Fibroblast of the conjunctiva (primary cell): ENCODE results near the gene CNKSR2.

Experiments used
- DNase-seq: peaks from one replicate; pipeline ENCODE4 v3.0.0-alpha.2; 2010; ENCODE audit warnings: low read depth

The CNKSR2 gene

DNA sequence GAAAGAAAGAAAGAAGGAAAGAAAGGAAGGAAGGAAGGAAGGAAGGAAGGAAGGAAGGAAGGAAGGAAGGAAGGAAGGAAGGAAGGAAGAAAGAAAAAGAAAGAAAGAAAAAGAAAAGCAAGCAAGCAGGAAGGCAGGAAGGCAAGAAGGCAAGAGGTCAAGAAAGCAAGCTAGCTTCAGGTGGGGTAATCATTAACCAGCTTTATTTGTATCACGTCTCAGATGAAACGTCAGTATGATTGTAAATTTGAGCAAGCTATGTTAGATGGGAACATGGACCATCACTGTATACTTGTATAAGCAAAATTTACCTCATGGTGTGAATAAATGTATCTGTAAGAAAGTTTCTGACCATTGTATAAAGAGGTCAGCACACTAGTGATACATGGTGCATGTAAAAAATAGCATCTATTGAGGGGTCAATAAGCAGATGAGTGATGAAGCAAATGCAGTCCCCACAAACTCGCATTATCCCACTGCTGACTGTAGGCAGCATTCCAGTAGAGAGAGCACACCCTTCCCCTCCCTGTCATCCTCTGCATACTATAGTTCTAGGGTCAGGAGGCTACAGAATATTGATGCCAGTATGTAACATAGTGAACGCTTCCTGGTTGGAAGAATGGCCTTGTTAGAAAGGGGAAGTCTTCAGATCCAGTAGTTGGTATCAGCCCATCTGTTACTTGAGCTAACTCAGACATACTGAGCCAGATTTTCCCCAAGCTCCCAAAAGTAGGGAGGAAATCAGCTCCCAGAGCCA lies 300.4 kb downstream of the CNKSR2 start:
- no peak for DNase-seq

DNA sequence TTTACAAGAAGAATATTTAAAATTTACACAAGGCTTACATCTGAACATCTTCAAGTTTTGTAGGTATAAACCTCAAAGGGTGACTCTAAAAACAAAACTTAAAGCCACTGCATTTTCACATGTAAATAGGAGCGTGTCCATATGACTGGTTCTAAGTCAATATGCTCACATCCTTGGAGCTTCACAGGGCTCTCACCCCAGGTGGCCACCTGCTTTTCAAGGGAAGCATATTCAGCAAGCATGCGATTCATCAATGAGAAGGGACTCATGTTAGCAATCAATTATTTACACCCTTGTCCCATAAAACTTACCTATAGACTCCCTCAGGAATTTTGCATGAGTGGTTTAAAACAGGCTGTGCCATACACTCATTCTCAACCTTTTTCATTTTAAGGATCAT lies 301.7 kb downstream of the CNKSR2 start:
- no peak for DNase-seq

DNA sequence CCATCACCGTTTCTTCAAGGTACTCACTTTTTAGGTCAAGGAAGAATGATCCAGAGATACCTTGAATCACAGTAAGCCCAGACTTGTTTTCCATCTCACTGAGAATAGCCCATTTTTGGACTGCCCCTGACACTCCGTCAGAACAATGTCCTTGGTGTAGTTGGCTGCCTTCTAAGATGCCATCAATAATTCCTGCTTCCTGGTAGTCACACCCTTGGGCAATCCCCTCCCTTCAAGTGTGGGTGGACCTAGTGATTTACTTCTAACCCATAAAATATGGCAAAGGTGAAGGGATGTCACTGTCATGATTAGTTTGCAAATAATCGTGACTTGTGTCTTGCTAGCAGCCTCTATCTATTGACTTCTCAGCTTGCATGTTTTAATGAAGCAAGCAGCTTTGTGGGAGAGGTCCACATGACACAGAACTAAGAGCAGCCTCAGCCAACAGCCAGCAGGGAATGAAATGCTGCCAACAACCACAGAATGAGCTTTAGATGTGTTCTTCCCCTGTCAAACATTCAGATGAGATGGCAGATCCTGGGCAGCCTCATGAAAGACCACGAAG lies 303.9 kb downstream of the CNKSR2 start:
- no peak for DNase-seq

DNA sequence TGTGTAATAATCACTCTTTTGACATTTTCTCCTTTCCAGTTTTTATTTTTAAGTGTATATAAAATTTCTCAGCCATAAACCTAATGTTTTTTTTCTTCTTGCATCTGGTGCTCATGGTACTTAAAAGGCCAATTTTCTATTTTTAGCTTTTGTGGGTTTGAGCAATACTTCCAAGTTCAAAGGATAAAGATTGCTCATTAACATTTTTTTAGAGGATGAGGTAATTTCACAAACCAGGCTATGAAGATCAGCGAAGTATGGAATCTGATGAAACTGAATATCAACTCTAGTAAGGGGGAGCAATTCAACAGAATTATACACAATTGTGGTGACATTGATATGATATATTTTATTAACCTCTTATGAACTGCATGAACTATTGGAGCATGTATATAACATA lies 309.7 kb downstream of the CNKSR2 start:
- DNase-seq, result no peak

DNA sequence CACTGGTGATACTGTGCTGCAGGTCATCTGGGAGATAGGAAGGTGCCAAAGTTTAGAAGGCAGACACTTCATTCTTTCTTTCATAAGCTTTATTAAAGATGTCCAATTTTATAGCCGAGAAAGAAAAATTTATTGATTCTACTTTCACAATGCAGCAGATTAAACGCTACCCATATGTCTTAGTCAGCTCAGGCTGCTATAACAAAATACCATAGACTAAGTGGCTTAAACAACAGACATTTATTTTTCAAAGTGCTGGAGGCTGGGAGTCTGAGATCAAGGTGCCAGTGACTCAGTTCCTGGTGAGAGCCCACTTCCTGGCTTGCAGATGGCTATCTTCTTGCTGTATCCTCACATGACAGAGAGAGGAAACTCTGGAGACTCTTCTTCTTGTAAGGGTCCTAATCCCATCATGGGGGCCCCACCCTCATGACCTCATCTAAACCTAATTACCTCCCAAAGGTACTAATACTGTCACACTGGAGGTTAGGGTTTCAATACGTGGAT lies 317.3 kb downstream of the CNKSR2 start:
- DNase-seq, result no peak

DNA sequence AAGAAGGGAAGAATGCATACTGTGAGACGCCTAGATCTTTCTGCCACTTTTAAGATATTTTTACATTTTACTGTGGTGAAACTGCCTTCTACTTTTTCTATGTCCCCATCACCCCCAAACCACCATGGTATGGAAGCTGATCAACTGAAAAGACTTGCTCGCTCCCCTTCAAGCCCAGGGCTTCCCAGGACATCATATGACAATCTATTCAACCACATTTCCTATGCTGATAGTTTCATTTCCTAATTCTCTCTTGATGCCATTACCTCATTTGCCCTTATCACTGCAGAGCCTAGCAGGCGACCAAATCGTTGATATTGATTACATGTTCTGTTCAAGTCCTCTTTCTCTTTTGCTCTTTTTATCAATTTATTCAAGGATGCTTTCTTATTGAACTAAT lies 324.1 kb downstream of the CNKSR2 start:
- DNase-seq, result no peak

DNA sequence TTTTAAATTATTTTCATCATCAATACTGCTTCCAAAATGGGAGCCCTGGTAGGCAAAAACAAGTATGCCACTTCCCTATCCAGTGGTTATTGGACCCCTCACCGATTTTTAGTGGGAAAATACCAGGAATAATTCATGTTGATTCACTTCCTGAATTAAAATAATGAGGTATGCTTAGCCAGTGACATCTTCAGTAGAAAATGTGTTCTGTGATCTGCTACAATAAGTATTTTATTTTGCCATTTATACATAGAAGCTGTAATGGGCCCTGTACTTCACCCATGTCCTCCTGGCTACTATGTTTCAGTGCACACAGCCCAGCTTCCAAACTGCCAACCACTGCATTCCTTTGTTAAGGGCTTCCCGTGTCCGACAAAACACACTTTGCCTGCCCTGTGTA lies 324.9 kb downstream of the CNKSR2 start:
- no peak for DNase-seq

DNA sequence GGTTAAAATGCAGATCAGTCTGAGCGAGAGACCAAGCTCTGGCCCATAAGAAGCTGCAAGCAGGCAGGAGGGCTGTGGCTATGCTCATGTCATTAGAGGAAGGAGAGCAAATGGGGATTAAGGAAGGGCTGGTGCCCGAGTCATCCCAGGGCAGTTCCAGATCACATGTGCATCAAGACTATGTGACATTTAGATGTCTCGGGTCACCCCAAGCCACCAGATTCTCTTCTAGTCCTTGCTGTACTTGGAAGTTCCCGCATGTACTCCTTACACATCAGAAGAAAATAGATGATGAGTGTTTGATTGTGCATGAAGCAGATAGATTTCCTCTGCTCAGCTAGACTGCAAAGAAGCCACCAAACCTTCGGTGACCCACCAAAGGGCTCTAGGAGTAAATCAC lies 326.1 kb downstream of the CNKSR2 start:
- no peak for DNase-seq

DNA sequence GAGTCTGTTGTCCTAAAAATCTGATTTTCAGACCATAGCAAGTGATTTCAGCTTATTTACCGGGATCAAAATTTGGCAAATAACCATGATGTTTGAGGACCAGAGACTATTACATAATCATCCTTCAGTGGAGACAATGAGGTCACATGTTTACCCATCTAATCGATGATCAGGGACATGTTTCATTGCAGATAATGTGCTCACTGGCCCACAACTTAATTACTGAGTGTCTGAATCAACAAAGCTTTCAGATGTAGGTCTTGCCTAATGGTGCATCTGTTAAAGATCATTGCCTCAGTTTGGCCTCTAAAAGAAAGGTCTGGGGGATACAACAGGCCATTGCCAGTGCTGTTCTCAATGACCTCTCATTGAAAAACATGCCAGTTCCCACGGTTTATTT lies 326.7 kb downstream of the CNKSR2 start:
- no peak for DNase-seq

DNA sequence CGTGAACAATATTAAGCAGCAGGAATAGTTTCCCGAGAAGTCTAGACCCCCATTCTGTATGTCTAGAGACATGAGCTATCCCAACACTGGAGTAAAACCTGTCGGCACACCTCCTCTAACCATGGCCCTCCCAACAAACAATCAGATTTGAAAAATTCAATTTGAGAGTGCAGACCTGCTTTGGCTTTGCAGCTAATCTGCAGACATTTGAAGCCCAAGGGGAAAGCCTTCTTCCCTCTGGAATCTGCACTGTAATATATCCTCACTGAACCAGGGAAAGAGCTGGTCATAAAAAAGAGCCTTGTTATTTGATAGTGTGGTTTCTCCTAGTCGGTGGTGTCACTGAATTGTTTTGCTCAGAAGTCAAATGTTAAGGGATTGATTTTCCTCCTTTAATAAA lies 328.5 kb downstream of the CNKSR2 start:
- DNase-seq, result no peak
